ENCODE results near the gene CASK. TPM values are rescaled to one million over a fixed set of nuclear protein-coding genes. Genes with fewer than 3 reads are reported as not detected.

CASK gene
- total and polyA plus RNA-seq, 2 experiments from 2014 or later, result 82.9 to 95.7 TPM

DNA sequence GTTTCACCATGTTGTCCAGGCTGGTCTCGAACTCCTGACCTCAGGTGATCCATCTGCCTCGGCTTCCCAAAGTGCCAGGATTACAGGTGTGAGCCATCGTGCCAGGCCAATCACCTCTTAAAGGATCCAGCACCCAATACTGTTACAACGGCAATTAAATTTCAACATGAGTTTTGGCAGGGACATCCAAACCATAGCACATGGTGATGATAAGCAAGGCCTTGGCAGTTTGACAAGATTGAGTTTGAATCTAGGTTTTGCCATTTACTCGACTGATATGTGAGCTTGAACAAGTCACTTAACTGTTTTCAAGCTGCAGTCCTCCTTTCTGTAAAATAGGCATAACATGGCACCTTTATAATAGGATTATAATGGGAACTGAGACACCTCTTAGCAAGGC, 115.3 kb downstream of the CASK start:
- Histone ChIP-seq H3K79me2 (peaks cover 40% of the 10 kb centered on the region), H3K4me2 (no peak overlapping the region), H4K20me1 (ENCODE audit: insufficient read depth, poor library complexity, severe bottlenecking) (no peaks in the 10 kb centered on the region), H3K9me3 (ENCODE audit: low read depth) (no peaks in the 10 kb centered on the region), H3K4me3 (no peak overlapping the region), H3K9me2 (replicated peaks; ENCODE audit: insufficient read depth) (no peaks in the 10 kb centered on the region), H3K4me1 (ENCODE audit: insufficient read depth) (no peaks in the 10 kb centered on the region), H3K36me3 (replicated peaks; ENCODE audit: insufficient read depth, low read depth) (no peaks in the 10 kb centered on the region), H3K27ac (no peak overlapping the region), H3K27me3 (no peaks in the 10 kb centered on the region), H2AFZ (no peak overlapping the region)
- no peak for DNase-seq (ENCODE audit: low spot score)
- TF ChIP-seq EZH2phosphoT487 (IDR thresholded peaks at IDR 0.05; ENCODE audit: low read depth, severe bottlenecking, unreplicated experiment) (no peak), CTCF (IDR thresholded peaks at IDR 0.05; ENCODE audit: poor library complexity) (no peak), EZH2 (IDR thresholded peaks at IDR 0.05; ENCODE audit: borderline replicate concordance) (no peak)
- 86% methylated on average over 5 of the region's 5 CpGs for WGBS (ENCODE audit: low lambda C conversion rate, missing lambda C conversion rate)

DNA sequence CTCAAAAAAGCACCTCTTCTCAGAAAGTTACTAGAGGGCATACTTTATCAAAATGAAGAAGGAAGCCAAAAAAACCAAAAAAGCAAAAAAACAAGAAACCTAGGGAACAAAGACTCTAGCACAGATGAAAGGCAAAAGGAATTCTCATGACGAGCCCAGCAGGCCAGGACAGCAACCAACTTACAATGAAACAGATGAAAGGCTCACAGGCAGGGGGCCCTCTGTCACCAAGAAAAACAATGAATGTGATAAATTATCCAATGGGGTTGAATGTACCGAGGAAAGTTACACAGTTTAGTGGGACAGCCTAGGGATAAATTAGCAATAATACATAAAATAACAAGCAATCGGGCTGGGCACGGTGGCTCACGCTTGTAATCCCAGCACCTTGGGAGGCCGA, 120.4 kb downstream of the CASK start:
- Histone ChIP-seq H3K9me2 (replicated peaks; ENCODE audit: insufficient read depth) (no peaks in the 10 kb centered on the region), H4K20me1 (ENCODE audit: insufficient read depth, poor library complexity, severe bottlenecking) (no peaks in the 10 kb centered on the region), H3K27ac (no peak overlapping the region), H3K79me2 (peaks cover 70% of the 10 kb centered on the region), H3K4me3 (no peak overlapping the region), H3K9me3 (ENCODE audit: low read depth) (no peaks in the 10 kb centered on the region), H3K27me3 (no peaks in the 10 kb centered on the region), H3K4me2 (no peak overlapping the region), H3K36me3 (replicated peaks; ENCODE audit: insufficient read depth, low read depth) (no peaks in the 10 kb centered on the region), H3K4me1 (ENCODE audit: insufficient read depth) (no peaks in the 10 kb centered on the region), H2AFZ (no peak overlapping the region)
- TF ChIP-seq CTCF (IDR thresholded peaks at IDR 0.05; ENCODE audit: poor library complexity) (no peak), EZH2 (IDR thresholded peaks at IDR 0.05; ENCODE audit: borderline replicate concordance) (no peak), EZH2phosphoT487 (IDR thresholded peaks at IDR 0.05; ENCODE audit: low read depth, severe bottlenecking, unreplicated experiment) (no peak)
- WGBS (ENCODE audit: low lambda C conversion rate, missing lambda C conversion rate), result 83% methylated on average over 6 of the region's 6 CpGs
- no peak for DNase-seq (ENCODE audit: low spot score)

GRCh38 chrX:41799661-41800060, 123.7 kb downstream of the CASK start:
- Histone ChIP-seq H4K20me1 (ENCODE audit: insufficient read depth, poor library complexity, severe bottlenecking) (no peaks in the 10 kb centered on the region), H3K27me3 (no peaks in the 10 kb centered on the region), H3K27ac (no peak overlapping the region), H2AFZ (no peak overlapping the region), H3K36me3 (replicated peaks; ENCODE audit: insufficient read depth, low read depth) (no peaks in the 10 kb centered on the region), H3K9me2 (replicated peaks; ENCODE audit: insufficient read depth) (no peaks in the 10 kb centered on the region), H3K4me1 (ENCODE audit: insufficient read depth) (no peaks in the 10 kb centered on the region), H3K9me3 (ENCODE audit: low read depth) (no peaks in the 10 kb centered on the region), H3K4me2 (no peak overlapping the region), H3K79me2 (peaks cover 59% of the 10 kb centered on the region), H3K4me3 (no peak overlapping the region)
- WGBS (ENCODE audit: low lambda C conversion rate, missing lambda C conversion rate), result 72% methylated on average over 6 of the region's 6 CpGs
- TF ChIP-seq EZH2 (IDR thresholded peaks at IDR 0.05; ENCODE audit: borderline replicate concordance), result no peak
- no peak for TF ChIP-seq EZH2phosphoT487 (IDR thresholded peaks at IDR 0.05; ENCODE audit: low read depth, severe bottlenecking, unreplicated experiment)
- TF ChIP-seq CTCF (IDR thresholded peaks at IDR 0.05; ENCODE audit: poor library complexity), result no peak
- DNase-seq (ENCODE audit: low spot score), result no peak

DNA sequence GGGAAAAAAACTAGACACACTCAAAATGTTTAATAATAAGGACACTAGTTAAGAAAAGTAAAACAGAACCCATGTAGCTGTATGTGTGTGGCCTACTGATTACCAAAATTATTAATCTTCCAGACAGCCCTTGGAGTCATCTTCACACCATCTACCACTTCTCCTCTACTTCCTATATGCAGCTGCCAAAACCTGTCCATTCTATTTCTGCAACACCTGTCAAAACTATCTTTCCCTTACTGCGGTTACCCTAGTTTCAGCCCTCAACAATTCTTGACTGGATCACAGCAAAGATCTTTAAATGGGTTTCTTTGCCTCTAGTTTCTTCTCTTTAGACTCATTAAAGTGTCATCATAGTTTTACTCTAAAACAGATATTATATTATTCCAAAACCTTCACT, 126.8 kb downstream of the CASK start:
- Histone ChIP-seq H3K4me1 (ENCODE audit: insufficient read depth) (no peaks in the 10 kb centered on the region), H3K9me3 (ENCODE audit: low read depth) (no peaks in the 10 kb centered on the region), H4K20me1 (ENCODE audit: insufficient read depth, poor library complexity, severe bottlenecking) (no peaks in the 10 kb centered on the region), H3K27ac (no peak overlapping the region), H2AFZ (no peak overlapping the region), H3K36me3 (replicated peaks; ENCODE audit: insufficient read depth, low read depth) (no peaks in the 10 kb centered on the region), H3K4me3 (no peak overlapping the region), H3K79me2 (peaks cover 56% of the 10 kb centered on the region), H3K9me2 (replicated peaks; ENCODE audit: insufficient read depth) (no peaks in the 10 kb centered on the region), H3K4me2 (no peak overlapping the region), H3K27me3 (no peaks in the 10 kb centered on the region)
- WGBS (ENCODE audit: low lambda C conversion rate, missing lambda C conversion rate), result 88% methylated on average over 1 of the region's 1 CpG
- DNase-seq (ENCODE audit: low spot score), result no peak
- TF ChIP-seq EZH2phosphoT487 (IDR thresholded peaks at IDR 0.05; ENCODE audit: low read depth, severe bottlenecking, unreplicated experiment) (no peak), EZH2 (IDR thresholded peaks at IDR 0.05; ENCODE audit: borderline replicate concordance) (no peak), CTCF (IDR thresholded peaks at IDR 0.05; ENCODE audit: poor library complexity) (no peak)
